GM12878 (cell line): Measurements from ENCODE around the gene AMN1. TPM values are rescaled to one million over a fixed set of nuclear protein-coding genes. Genes with fewer than 3 reads are reported as not detected.

Experiments used
- CHD1 ChIP-seq: IDR thresholded peaks from 2 replicates; pipeline ENCODE4 v1.6.1; 2012; ENCODE audit warnings: low read depth, low read length, improper control_type of control experiment
- CHD4 ChIP-seq: fragments of 200-600 bp; sonication (generic); IDR thresholded peaks from 2 replicates; pipeline ENCODE4 v1.6.1; 2016; ENCODE audit warnings: mild to moderate bottlenecking
- EP300 ChIP-seq, 2 experiments: fragments of 150-350 bp in 1 of 2; IDR thresholded peaks; 2 replicates each; pipeline ENCODE4 v1.6.1; 2011 to 2012; ENCODE audit warnings: low read depth in 2 of 2, low read length in 2 of 2, borderline replicate concordance in 1 of 2, improper control_type of control experiment in 1 of 2, inconsistent platforms in 1 of 2; ENCODE audit not compliant: control insufficient read depth in 1 of 2
- PAX8 ChIP-seq: fragments of 450-650 bp; IDR thresholded peaks from 2 replicates; pipeline ENCODE4 v1.6.1; 2017; ENCODE audit warnings: mild to moderate bottlenecking, moderate library complexity
- POLR2AphosphoS5 ChIP-seq: IDR thresholded peaks from 2 replicates; pipeline ENCODE4 v1.6.1; 2011; ENCODE audit warnings: mild to moderate bottlenecking, low read length, inconsistent platforms
- POU2F2 ChIP-seq: IDR thresholded peaks from 3 replicates; pipeline ENCODE4 v1.6.1; 2011; ENCODE audit warnings: low read depth, mild to moderate bottlenecking, low read length, borderline replicate concordance
- RELA ChIP-seq: fragments of 450-650 bp; IDR thresholded peaks from 2 replicates; pipeline ENCODE4 v1.8.0; 2014; ENCODE audit warnings: borderline replicate concordance; ENCODE audit not compliant: partially characterized antibody
- SMC3 ChIP-seq: IDR thresholded peaks from 2 replicates; pipeline ENCODE4 v1.6.1; 2011; ENCODE audit warnings: low read length, improper control_type of control experiment, borderline replicate concordance
- WRNIP1 ChIP-seq: IDR thresholded peaks from 2 replicates; pipeline ENCODE4 v1.6.1; 2011; ENCODE audit warnings: low read depth, low read length, improper control_type of control experiment, borderline replicate concordance
- polyA plus RNA-seq, 11 experiments: library from polyadenylated mRNA; depleted of rRNA in 4 of 11; unstranded in 6 of 11; stranded (reverse) in 5 of 11; fragments of >200 nt; fragmentation: Nextera tagmentation in 4 of 11; fragmentation: Illumina TruSeq in 1 of 11; extraction: Ambion mirVana in 4 of 11; extraction: Trizol in 1 of 11; gene quantifications; 1 replicate in 1 of 11; 2 replicates in 10 of 11; pipeline versions ENCODE4 v1.2.1 to v1.2.3, GENCODE V29; 2011 to 2016; ENCODE audit warnings: inconsistent platforms in 2 of 11, missing spikeins in 2 of 11, low read depth in 1 of 11
- total RNA-seq, 4 experiments: library from RNA; depleted of rRNA in 3 of 4; stranded (reverse); fragments of >200 nt in 3 of 4; fragmentation: Illumina TruSeq in 1 of 4; extraction: Trizol in 1 of 4; gene quantifications; 2 replicates each; pipeline versions ENCODE4 v1.2.1 to v1.2.3, GENCODE V29; 2013 to 2021
- TF ChIP-seq, protein P1 (sequence below): IDR thresholded peaks from 2 replicates; pipeline ENCODE4 v1.6.1; 2012; ENCODE audit warnings: low read depth, low read length, improper control_type of control experiment
- TF ChIP-seq, protein P2 (sequence below): fragments of 450-650 bp; conservative IDR thresholded peaks from 2 replicates; pipeline ENCODE4 v1.6.1; 2017; ENCODE audit warnings: mild to moderate bottlenecking, moderate library complexity
- TF ChIP-seq, protein P3 (sequence below): fragments of 450-650 bp; IDR thresholded peaks from 2 replicates; pipeline ENCODE4 v1.6.1; 2016; ENCODE audit warnings: mild to moderate bottlenecking, moderate library complexity, borderline replicate concordance
- TF ChIP-seq, protein P4 (sequence below): fragments of 450-650 bp; IDR thresholded peaks from 2 replicates; pipeline ENCODE4 v1.6.1; 2017; ENCODE audit warnings: mild to moderate bottlenecking, moderate library complexity

Gene AMN1
- total and polyA plus RNA-seq, 10 of the 15 experiments (the other 5 are each of a cell fraction or from before 2014, with no cell fraction given), result 5.4 to 19.3 (median 9.3) TPM

DNA sequence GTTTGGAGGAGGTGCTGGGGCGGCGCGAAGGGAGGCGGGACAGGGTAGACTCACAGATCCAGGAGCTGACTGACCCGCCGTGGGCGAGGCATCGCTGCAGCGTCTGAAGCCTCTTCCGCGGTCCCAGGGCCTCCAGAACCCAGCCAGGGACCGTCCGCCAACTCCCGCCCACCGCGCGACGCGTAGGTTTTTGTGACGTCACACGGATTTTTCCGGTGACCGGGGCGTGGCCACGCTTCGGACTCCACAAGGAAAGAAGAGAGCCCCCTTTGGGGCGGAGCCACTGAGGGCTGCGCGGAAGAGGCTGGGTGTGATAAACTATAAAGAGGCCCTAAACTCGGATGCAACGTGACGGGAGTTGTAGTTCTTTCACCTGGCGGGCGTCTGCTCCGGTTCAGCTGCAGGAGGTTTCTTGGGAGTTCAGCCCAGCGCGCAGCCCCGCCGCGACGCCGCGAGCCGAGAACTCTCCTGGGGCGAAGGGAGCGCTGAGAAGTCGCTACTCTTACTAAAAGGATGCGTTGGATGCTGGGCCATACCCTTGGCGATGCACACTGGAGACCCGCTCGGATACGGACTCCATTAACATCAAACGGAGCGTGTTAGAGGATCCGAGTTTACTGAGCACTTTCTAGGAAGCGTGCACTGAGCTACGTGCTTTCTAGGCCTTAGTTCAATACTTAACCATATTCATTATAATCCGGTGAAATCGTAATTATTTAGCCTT lies at the start of gene AMN1 (continued):
- TF ChIP-seq, protein P1, sequence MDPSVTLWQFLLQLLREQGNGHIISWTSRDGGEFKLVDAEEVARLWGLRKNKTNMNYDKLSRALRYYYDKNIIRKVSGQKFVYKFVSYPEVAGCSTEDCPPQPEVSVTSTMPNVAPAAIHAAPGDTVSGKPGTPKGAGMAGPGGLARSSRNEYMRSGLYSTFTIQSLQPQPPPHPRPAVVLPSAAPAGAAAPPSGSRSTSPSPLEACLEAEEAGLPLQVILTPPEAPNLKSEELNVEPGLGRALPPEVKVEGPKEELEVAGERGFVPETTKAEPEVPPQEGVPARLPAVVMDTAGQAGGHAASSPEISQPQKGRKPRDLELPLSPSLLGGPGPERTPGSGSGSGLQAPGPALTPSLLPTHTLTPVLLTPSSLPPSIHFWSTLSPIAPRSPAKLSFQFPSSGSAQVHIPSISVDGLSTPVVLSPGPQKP, result no peak
- TF ChIP-seq WRNIP1 (no peak), PAX8 (no peak), SMC3 (no peak), RELA (peak; percentile 72), POLR2AphosphoS5 (peak; percentile 76; the same call in 1 of the 2 replicates), CHD1 (no peak), EP300 (IDR thresholded peaks at IDR 0.05; ENCODE audit: borderline replicate concordance in 1 of 2, control insufficient read depth in 1 of 2, low read depth in 2 of 2, low read length in 2 of 2) (peak in 1 of 2 experiments; percentile 46; a peak in 1 of 4 replicates), CHD4 (no peak), POU2F2 (peak; percentile 30; the same call in 1 of the 3 replicates)
- TF ChIP-seq, protein P2, sequence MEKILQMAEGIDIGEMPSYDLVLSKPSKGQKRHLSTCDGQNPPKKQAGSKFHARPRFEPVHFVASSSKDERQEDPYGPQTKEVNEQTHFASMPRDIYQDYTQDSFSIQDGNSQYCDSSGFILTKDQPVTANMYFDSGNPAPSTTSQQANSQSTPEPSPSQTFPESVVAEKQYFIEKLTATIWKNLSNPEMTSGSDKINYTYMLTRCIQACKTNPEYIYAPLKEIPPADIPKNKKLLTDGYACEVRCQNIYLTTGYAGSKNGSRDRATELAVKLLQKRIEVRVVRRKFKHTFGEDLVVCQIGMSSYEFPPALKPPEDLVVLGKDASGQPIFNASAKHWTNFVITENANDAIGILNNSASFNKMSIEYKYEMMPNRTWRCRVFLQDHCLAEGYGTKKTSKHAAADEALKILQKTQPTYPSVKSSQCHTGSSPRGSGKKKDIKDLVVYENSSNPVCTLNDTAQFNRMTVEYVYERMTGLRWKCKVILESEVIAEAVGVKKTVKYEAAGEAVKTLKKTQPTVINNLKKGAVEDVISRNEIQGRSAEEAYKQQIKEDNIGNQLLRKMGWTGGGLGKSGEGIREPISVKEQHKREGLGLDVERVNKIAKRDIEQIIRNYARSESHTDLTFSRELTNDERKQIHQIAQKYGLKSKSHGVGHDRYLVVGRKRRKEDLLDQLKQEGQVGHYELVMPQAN, result no peak; the same call in none of the 2 replicates
- TF ChIP-seq, protein P3, sequence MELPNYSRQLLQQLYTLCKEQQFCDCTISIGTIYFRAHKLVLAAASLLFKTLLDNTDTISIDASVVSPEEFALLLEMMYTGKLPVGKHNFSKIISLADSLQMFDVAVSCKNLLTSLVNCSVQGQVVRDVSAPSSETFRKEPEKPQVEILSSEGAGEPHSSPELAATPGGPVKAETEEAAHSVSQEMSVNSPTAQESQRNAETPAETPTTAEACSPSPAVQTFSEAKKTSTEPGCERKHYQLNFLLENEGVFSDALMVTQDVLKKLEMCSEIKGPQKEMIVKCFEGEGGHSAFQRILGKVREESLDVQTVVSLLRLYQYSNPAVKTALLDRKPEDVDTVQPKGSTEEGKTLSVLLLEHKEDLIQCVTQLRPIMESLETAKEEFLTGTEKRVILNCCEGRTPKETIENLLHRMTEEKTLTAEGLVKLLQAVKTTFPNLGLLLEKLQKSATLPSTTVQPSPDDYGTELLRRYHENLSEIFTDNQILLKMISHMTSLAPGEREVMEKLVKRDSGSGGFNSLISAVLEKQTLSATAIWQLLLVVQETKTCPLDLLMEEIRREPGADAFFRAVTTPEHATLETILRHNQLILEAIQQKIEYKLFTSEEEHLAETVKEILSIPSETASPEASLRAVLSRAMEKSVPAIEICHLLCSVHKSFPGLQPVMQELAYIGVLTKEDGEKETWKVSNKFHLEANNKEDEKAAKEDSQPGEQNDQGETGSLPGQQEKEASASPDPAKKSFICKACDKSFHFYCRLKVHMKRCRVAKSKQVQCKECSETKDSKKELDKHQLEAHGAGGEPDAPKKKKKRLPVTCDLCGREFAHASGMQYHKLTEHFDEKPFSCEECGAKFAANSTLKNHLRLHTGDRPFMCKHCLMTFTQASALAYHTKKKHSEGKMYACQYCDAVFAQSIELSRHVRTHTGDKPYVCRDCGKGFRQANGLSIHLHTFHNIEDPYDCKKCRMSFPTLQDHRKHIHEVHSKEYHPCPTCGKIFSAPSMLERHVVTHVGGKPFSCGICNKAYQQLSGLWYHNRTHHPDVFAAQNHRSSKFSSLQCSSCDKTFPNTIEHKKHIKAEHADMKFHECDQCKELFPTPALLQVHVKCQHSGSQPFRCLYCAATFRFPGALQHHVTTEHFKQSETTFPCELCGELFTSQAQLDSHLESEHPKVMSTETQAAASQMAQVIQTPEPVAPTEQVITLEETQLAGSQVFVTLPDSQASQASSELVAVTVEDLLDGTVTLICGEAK, result peak; percentile 72; the same call in 1 of the 2 replicates
- TF ChIP-seq, protein P4, sequence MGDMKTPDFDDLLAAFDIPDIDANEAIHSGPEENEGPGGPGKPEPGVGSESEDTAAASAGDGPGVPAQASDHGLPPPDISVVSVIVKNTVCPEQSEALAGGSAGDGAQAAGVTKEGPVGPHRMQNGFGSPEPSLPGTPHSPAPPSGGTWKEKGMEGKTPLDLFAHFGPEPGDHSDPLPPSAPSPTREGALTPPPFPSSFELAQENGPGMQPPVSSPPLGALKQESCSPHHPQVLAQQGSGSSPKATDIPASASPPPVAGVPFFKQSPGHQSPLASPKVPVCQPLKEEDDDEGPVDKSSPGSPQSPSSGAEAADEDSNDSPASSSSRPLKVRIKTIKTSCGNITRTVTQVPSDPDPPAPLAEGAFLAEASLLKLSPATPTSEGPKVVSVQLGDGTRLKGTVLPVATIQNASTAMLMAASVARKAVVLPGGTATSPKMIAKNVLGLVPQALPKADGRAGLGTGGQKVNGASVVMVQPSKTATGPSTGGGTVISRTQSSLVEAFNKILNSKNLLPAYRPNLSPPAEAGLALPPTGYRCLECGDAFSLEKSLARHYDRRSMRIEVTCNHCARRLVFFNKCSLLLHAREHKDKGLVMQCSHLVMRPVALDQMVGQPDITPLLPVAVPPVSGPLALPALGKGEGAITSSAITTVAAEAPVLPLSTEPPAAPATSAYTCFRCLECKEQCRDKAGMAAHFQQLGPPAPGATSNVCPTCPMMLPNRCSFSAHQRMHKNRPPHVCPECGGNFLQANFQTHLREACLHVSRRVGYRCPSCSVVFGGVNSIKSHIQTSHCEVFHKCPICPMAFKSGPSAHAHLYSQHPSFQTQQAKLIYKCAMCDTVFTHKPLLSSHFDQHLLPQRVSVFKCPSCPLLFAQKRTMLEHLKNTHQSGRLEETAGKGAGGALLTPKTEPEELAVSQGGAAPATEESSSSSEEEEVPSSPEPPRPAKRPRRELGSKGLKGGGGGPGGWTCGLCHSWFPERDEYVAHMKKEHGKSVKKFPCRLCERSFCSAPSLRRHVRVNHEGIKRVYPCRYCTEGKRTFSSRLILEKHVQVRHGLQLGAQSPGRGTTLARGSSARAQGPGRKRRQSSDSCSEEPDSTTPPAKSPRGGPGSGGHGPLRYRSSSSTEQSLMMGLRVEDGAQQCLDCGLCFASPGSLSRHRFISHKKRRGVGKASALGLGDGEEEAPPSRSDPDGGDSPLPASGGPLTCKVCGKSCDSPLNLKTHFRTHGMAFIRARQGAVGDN, result peak; percentile 80
